Left forelimb (tissue), 1 donor: Measurements from ENCODE around the gene HEPACAM.
"Not testable (repeated sequence)": the region's sequence is repeated elsewhere in the genome, so short reads cannot be mapped to it uniquely, and the experiment has no call there.

Experiments
- DNase-seq: peaks from one replicate; pipeline ENCODE4 v3.0.0-alpha.2; 2018; ENCODE audit warnings: low spot score

HEPACAM gene

GRCh38 chr11:124935548-124936514 lies at the start of gene HEPACAM:
TSS of gene HEPACAM (minus strand) at chr11:124936047. CDS start at chr11:124936006, 41 bp downstream.
- no peak for DNase-seq

GRCh38 chr11:124984512-124984854 lies 48.6 kb upstream of the HEPACAM start:
- no peak for DNase-seq

GRCh38 chr11:124983674-124984511 lies 48.0 kb upstream of the HEPACAM start:
- DNase-seq, result no peak

GRCh38 chr11:124982043-124982442 lies 46.2 kb upstream of the HEPACAM start:
- no peak for DNase-seq

GRCh38 chr11:124978316-124978715 lies 42.5 kb upstream of the HEPACAM start:
- no peak for DNase-seq

- no peak for DNase-seq
Observed at GRCh38 chr11:124977006-124977405, 41.2 kb upstream of the HEPACAM start.

GRCh38 chr11:124976531-124976930 lies 40.7 kb upstream of the HEPACAM start:
- no peak for DNase-seq

- no peak for DNase-seq
Observed at GRCh38 chr11:124971810-124972209, 36.0 kb upstream of the HEPACAM start.

GRCh38 chr11:124970925-124971324 lies 35.1 kb upstream of the HEPACAM start:
- DNase-seq, result no peak

GRCh38 chr11:124968197-124968596 lies 32.4 kb upstream of the HEPACAM start:
- not testable (repeated sequence) for DNase-seq

GRCh38 chr11:124961972-124962609 lies 26.2 kb upstream of the HEPACAM start:
- DNase-seq, result no peak

- no peak for DNase-seq
Observed at GRCh38 chr11:124955035-124955434, 19.2 kb upstream of the HEPACAM start.

- no peak for DNase-seq
Observed at GRCh38 chr11:124954590-124954955, 18.7 kb upstream of the HEPACAM start.

GRCh38 chr11:124953753-124954589 lies 18.1 kb upstream of the HEPACAM start, which contains the start of gene CCDC15:
TSS of gene CCDC15 (plus strand) at chr11:124954202. CDS start at chr11:124954733, 531 bp downstream.
- DNase-seq, result peak; percentile 96

- DNase-seq, result no peak
Observed at GRCh38 chr11:124951341-124951740, 15.5 kb upstream of the HEPACAM start.

GRCh38 chr11:124950601-124951330 lies 14.9 kb upstream of the HEPACAM start:
- DNase-seq, result no peak

- DNase-seq, result no peak
Observed at GRCh38 chr11:124946735-124947141, 10.9 kb upstream of the HEPACAM start.

- DNase-seq, result no peak
Observed at GRCh38 chr11:124945826-124946225, 10.0 kb upstream of the HEPACAM start.

GRCh38 chr11:124944565-124944964 lies 8.7 kb upstream of the HEPACAM start:
- no peak for DNase-seq

- DNase-seq, result no peak
Observed at GRCh38 chr11:124943741-124944140, 7.9 kb upstream of the HEPACAM start.

- no peak for DNase-seq
Observed at GRCh38 chr11:124943254-124943616, 7.4 kb upstream of the HEPACAM start.
